SH-SY5Y (cell line): ENCODE results near the gene RNF40.

ENCODE experiments used
- GATA2 ChIP-seq: IDR thresholded peaks from 2 replicates; pipeline ENCODE4 v1.6.1; 2011; ENCODE audit warnings: mild to moderate bottlenecking, low read depth, low read length
- GATA3 ChIP-seq: IDR thresholded peaks from 2 replicates; pipeline ENCODE4 v1.6.1; 2011; ENCODE audit warnings: low read depth, mild to moderate bottlenecking, low read length, moderate library complexity

RNF40 gene

GRCh38 chr16:30780021-30780420 lies 17.9 kb downstream of the RNF40 start:
- TF ChIP-seq GATA3 (no peak), GATA2 (no peak)

GRCh38 chr16:30780549-30780948 lies 18.4 kb downstream of the RNF40 start:
- TF ChIP-seq GATA3 (no peak), GATA2 (no peak)

- TF ChIP-seq GATA2, result no peak
- TF ChIP-seq GATA3, result no peak
Measured at GRCh38 chr16:30782486-30783279, 20.6 kb downstream of the RNF40 start.

- TF ChIP-seq GATA2 (no peak), GATA3 (no peak)
Measured at GRCh38 chr16:30783280-30784109, 21.4 kb downstream of the RNF40 start.

GRCh38 chr16:30784215-30784614 lies 22.1 kb downstream of the RNF40 start:
- TF ChIP-seq GATA2, result no peak
- no peak for TF ChIP-seq GATA3

- no peak for TF ChIP-seq GATA2
- no peak for TF ChIP-seq GATA3
Measured at GRCh38 chr16:30785126-30786106, 23.3 kb downstream of the RNF40 start.

- TF ChIP-seq GATA3 (no peak), GATA2 (no peak)
Measured at GRCh38 chr16:30786115-30786935, 24.2 kb downstream of the RNF40 start.

GRCh38 chr16:30786936-30787612 lies 25.0 kb downstream of the RNF40 start, which contains the start of gene ZNF629:
Gene ZNF629, minus strand, starts transcription at chr16:30787205. Its CDS starts 2,723 bp downstream, at chr16:30784482.
- TF ChIP-seq GATA3 (no peak), GATA2 (no peak; the same call in 1 of the 2 replicates)

- TF ChIP-seq GATA3 (no peak), GATA2 (no peak)
Measured at GRCh38 chr16:30787613-30788378, 25.7 kb downstream of the RNF40 start.

- no peak for TF ChIP-seq GATA2
- no peak for TF ChIP-seq GATA3
Measured at GRCh38 chr16:30793508-30794069, 31.5 kb downstream of the RNF40 start.

- no peak for TF ChIP-seq GATA3
- TF ChIP-seq GATA2, result no peak
Measured at GRCh38 chr16:30794634-30795033, 32.5 kb downstream of the RNF40 start.

- TF ChIP-seq GATA2, result no peak
Measured at GRCh38 chr16:30797670-30798309, 35.7 kb downstream of the RNF40 start.
